Right renal cortex interstitium (tissue), 3 donors: ENCODE data around the gene NUAK2. TPM values are rescaled to one million over a fixed set of nuclear protein-coding genes. Genes with fewer than 3 reads are reported as not detected.

Source experiments
- DNase-seq, 3 donors: peaks; one replicate each; pipeline ENCODE4 v3.0.0-alpha.2; 2013; ENCODE audit warnings: low read depth in 3 of 3, low spot score in 2 of 3
- polyA plus RNA-seq, 3 donors: library from polyadenylated mRNA; unstranded; fragments of 120-200 nt; gene quantifications; one replicate each; pipeline ENCODE4 v1.2.1, GENCODE V29; 2013; ENCODE audit not compliant: insufficient read length in 3 of 3

Gene NUAK2
- polyA plus RNA-seq, 3 donors, result 5.8 to 9.9 (median 9.2) TPM

DNA sequence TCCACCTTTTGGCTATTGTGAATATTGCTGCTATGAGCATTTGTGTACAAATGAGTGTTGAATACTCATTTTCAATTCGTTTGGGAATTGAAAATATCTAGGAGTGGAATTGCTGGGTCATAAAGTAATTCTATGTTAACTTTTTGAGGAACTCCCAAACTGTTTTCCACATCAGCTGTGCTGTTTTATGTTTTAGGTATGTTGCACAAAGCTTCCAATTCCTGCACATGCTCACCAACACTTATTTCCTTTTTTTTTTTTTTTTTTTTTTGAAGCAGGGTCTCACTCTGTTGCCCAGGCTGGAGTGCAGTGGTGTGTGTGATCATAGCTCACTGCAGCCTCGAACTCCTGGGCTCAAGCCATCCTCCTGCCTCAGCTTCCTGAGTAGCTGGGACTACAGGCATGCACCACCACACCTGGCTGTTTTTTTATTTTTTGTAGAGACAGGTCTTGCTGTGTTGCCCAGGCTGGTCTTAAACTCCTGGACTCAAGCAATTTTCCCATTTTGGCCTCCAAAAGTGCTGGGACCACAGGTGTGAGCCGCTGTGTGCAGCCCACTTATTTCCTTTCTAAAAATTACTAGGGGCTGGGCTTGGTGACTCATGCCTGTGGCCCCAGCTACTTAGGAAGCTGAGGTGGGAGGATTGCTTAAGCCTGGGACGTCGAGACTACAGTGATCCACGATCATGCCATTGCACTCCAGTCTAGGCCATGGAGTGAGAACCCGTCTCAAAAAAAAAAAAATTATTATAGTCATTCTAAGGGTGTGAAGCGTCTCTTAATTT lies 60.4 kb downstream of the NUAK2 start:
- no peak for DNase-seq

GRCh38 chr1:205259998-205260397 lies 61.5 kb downstream of the NUAK2 start:
- no peak for DNase-seq

- DNase-seq, result no peak
Observed at GRCh38 chr1:205259324-205259832, 62.2 kb downstream of the NUAK2 start.

DNA sequence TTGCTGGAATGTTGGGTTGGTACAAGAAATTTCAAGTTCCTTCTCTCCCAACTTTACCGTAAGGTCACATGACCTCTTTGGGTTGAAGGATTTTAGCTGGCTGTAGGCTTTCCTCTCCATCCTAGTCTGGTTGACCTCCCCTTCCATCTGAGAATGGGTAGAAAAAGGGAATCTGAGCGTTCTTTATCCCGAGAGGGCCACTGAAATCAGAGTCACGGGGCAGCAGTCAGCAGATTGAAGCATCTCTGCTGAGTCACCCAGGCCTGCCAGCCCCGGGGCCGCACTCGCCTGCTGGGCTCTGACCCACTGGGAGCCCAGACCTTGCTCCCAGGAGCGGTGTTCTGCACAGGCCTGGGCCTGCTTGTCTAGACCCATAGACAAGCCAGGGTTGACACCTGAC lies 62.8 kb downstream of the NUAK2 start:
- DNase-seq, result no peak

DNA sequence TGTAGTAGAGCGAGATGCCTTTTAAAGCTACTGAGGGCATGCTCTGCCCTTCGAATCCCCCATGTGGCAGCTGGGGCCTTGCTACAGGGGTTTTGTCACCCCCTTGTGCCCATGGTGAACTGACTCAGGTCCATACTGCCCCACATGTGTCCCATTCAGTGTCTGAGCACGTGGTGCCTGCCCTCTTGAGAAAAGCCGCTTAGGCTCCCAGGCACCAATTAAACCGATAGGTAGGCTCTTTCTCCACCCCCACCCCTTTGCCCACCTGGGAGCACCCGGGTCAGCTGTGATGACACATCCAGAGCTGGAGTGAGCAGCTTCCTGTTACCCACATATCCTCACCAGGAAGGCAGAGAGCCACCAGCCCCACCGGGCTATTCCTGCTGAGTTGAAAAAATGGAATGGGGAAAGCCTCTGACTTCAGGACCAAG lies 63.3 kb downstream of the NUAK2 start:
- DNase-seq, result no peak

- no peak for DNase-seq
Observed at GRCh38 chr1:205257735-205258134, 63.8 kb downstream of the NUAK2 start.

DNA sequence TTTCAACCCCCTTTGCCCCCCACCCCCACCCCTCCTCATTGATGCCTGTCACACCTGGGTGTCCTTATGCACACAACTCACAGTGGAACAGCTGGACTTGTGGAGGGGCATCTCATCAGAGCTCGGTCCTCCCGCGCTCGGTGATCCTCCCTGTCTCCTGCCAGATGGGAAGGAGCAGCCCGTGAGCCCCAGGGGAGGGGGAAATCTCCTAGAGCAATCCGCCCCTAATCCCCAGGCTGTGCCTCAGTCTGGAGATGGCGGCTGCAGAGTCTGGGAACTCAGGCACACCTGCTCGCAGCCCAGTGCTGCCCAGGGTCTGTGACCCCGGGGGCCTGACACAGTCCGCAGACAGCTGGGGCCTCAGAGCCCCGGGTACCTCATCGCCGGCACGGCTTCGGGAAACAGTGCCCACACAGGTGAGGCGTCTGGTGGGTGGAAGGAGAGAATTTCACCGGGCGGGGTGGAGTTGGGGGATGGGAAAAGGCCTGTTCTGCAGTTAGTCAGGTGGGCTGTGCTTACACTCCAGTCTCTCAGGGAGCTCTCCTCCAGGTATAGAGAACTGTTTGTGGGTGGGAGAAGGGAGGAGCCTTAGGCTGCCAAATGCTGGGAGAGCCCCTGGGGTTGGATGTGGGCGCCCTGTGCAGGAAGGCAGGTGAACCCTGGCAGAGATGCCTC lies 64.5 kb downstream of the NUAK2 start:
- no peak for DNase-seq

GRCh38 chr1:205255941-205256780 lies 65.4 kb downstream of the NUAK2 start:
- peak; percentile 64 to 80 (median 66) for DNase-seq

Other genes with a start within 250 kb of the NUAK2 start
- gene TMEM81, start 237.3 kb downstream of the NUAK2 start, polyA plus RNA-seq, result 1 to 10 TPM; 3.6 to 4.5 (median 3.9) TPM
- 10 to 100 TPM; 20.4 to 22.1 (median 21.4) TPM for gene RBBP5, start 199.8 kb downstream of the NUAK2 start, polyA plus RNA-seq
- gene DSTYK, start 110.0 kb downstream of the NUAK2 start, polyA plus RNA-seq, result 10 to 100 TPM; 19.8 to 21.0 (median 20.9) TPM
- 1 to 10 TPM; 5.1 to 8.0 (median 6.3) TPM for gene TMCC2, start 93.8 kb downstream of the NUAK2 start, polyA plus RNA-seq
- 1 to 10 TPM; 1.4 to 1.6 (median 1.5) TPM for gene KLHDC8A, start 35.2 kb upstream of the NUAK2 start, polyA plus RNA-seq
- gene LEMD1, start 100.3 kb upstream of the NUAK2 start, polyA plus RNA-seq, result 1 to 10 TPM; 3.3 to 3.9 (median 3.6) TPM
- 1 to 10 TPM; 2.3 to 2.7 (median 2.6) TPM for gene BLACAT1, start 134.3 kb upstream of the NUAK2 start, polyA plus RNA-seq
- 10 to 100 TPM; 17.4 to 22.1 (median 18.2) TPM for gene CDK18, start 182.9 kb upstream of the NUAK2 start, polyA plus RNA-seq